ENCODE data around the gene BANK1. TPM values are rescaled to one million over a fixed set of nuclear protein-coding genes. Genes with fewer than 3 reads are reported as not detected.

The BANK1 gene
- total and polyA plus RNA-seq, 10 of the 15 experiments (the other 5 are each of a cell fraction or from before 2014, with no cell fraction given) = 0.13 to 2.1 (median 0.42) TPM

GRCh38 chr4:101806914-101807313, 16.4 kb downstream of the BANK1 start (continued):
- no peak for TF ChIP-seq ZNF687 (IDR thresholded peaks at IDR 0.05)
- TF ChIP-seq BRCA1 (IDR thresholded peaks at IDR 0.05; ENCODE audit: low read depth, low read length) = no peak
- TF ChIP-seq ZNF384 (IDR thresholded peaks at IDR 0.05; ENCODE audit: borderline replicate concordance, low read depth, low read length) = no peak
- TF ChIP-seq SUPT20H (IDR thresholded peaks at IDR 0.05; ENCODE audit: borderline replicate concordance, control insufficient read depth, low read depth, low read length) = no peak
- TF ChIP-seq STAT3 (IDR thresholded peaks at IDR 0.05; ENCODE audit: low read depth, low read length) = peak; percentile 84; the same call in 1 of the 2 replicates
- TF ChIP-seq NR2C2 (IDR thresholded peaks at IDR 0.05; ENCODE audit: borderline replicate concordance, control insufficient read depth, insufficient read length, low read depth) = no peak
- TF ChIP-seq ZBTB33 (IDR thresholded peaks at IDR 0.05) = no peak
- peak; percentile 98 for TF ChIP-seq PAX8 (IDR thresholded peaks at IDR 0.05)
- TF ChIP-seq GABPA (IDR thresholded peaks at IDR 0.05; ENCODE audit: low read depth) = no peak
- no peak for TF ChIP-seq ZBTB4 (CRISPR knock-in tag; IDR thresholded peaks at IDR 0.05)
- no peak for TF ChIP-seq SIN3A (IDR thresholded peaks at IDR 0.05; ENCODE audit: low read depth, low read length)
- peak; percentile 84 for TF ChIP-seq TCF12 (IDR thresholded peaks at IDR 0.05; ENCODE audit: low read depth, low read length)
- no peak for TF ChIP-seq TARDBP (IDR thresholded peaks at IDR 0.05; ENCODE audit: borderline replicate concordance)
- TF ChIP-seq SMC3 (IDR thresholded peaks at IDR 0.05; ENCODE audit: borderline replicate concordance, low read length) = no peak; the same call in 1 of the 2 replicates
- no peak for TF ChIP-seq IRF3 (IDR thresholded peaks at IDR 0.05)
- no peak for TF ChIP-seq ZSCAN29 (IDR thresholded peaks at IDR 0.05)
- no peak for TF ChIP-seq NFXL1 (IDR thresholded peaks at IDR 0.05; ENCODE audit: borderline replicate concordance)
- no peak for TF ChIP-seq PBX3 (IDR thresholded peaks at IDR 0.05; ENCODE audit: insufficient replicate concordance, low read depth, low read length)
- no peak for TF ChIP-seq KDM1A (IDR thresholded peaks at IDR 0.05; ENCODE audit: borderline replicate concordance)
- TF ChIP-seq RUNX3 (IDR thresholded peaks at IDR 0.05; ENCODE audit: low read length) = peak; percentile 62
- no peak for TF ChIP-seq STAT1 (conservative IDR thresholded peaks at IDR 0.05)

Measured in GM12878 (cell line).